Raji (cell line): ENCODE results near the gene FASTKD3.

Source experiments
- POLR2A ChIP-seq: IDR thresholded peaks from 2 replicates; pipeline ENCODE4 v1.6.1; 2011; ENCODE audit warnings: low read depth, low read length, control low read depth; ENCODE audit not compliant: insufficient read depth

The FASTKD3 gene

GRCh38 chr5:7867260-7867659 is 1.6 kb downstream of the FASTKD3 start:
- TF ChIP-seq POLR2A: no peak

- no peak for TF ChIP-seq POLR2A
These were observed 2.6 kb downstream of the FASTKD3 start for GRCh38 chr5:7866196-7866595.

GRCh38 chr5:7857926-7858632 is 10.8 kb downstream of the FASTKD3 start:
- no peak for TF ChIP-seq POLR2A

GRCh38 chr5:7857361-7857760 is 11.5 kb downstream of the FASTKD3 start:
- TF ChIP-seq POLR2A: no peak

GRCh38 chr5:7856855-7857254 is 12.0 kb downstream of the FASTKD3 start:
- no peak for TF ChIP-seq POLR2A

- TF ChIP-seq POLR2A: no peak
These were observed 13.2 kb downstream of the FASTKD3 start for GRCh38 chr5:7855611-7856010.

- TF ChIP-seq POLR2A: no peak
These were observed 15.8 kb downstream of the FASTKD3 start for GRCh38 chr5:7852988-7853387.

- no peak for TF ChIP-seq POLR2A
These were observed 16.3 kb downstream of the FASTKD3 start for GRCh38 chr5:7852542-7852941.

- TF ChIP-seq POLR2A: no peak
These were observed 17.1 kb downstream of the FASTKD3 start for GRCh38 chr5:7851617-7852289.

- no peak for TF ChIP-seq POLR2A
These were observed 17.6 kb downstream of the FASTKD3 start for GRCh38 chr5:7851240-7851592.

- TF ChIP-seq POLR2A: no peak
These were observed 18.2 kb downstream of the FASTKD3 start, which contains the start of gene CFAP90 for GRCh38 chr5:7850395-7851239. TSS of gene CFAP90 (minus strand) at chr5:7851133. CDS start at chr5:7851021, 112 bp downstream.

GRCh38 chr5:7849681-7850394 is 19.0 kb downstream of the FASTKD3 start:
- TF ChIP-seq POLR2A: no peak

GRCh38 chr5:7848296-7848695 is 20.5 kb downstream of the FASTKD3 start:
- TF ChIP-seq POLR2A: no peak

- TF ChIP-seq POLR2A: no peak
These were observed 22.5 kb downstream of the FASTKD3 start for GRCh38 chr5:7846327-7846726.

- TF ChIP-seq POLR2A: no peak
These were observed 23.3 kb downstream of the FASTKD3 start for GRCh38 chr5:7845557-7845956.
